Large intestine (tissue), 3 donors: ENCODE data around the gene SPNS2. TPM values are rescaled to one million over a fixed set of nuclear protein-coding genes. Genes with fewer than 3 reads are reported as not detected.

ENCODE experiments used
- DNase-seq, 2 donors: peaks; one replicate each; pipeline versions ENCODE4 v3.0.0 to v3.0.0-alpha.2; 2013
- H3K27ac ChIP-seq: one replicate; pipeline ENCODE4 v1.5.1; 2013; ENCODE audit warnings: low read length
- H3K27me3 ChIP-seq: 2 replicates; pipeline ENCODE4 v1.6.1; 2013; ENCODE audit warnings: low read length; ENCODE audit not compliant: control insufficient read depth, insufficient read depth
- H3K36me3 ChIP-seq: 2 replicates; pipeline ENCODE4 v1.6.1; 2013; ENCODE audit warnings: low read length; ENCODE audit not compliant: control insufficient read depth, insufficient read depth
- H3K4me1 ChIP-seq: one replicate; pipeline ENCODE4 v1.6.1; 2013; ENCODE audit warnings: low read length; ENCODE audit not compliant: control insufficient read depth, insufficient read depth
- H3K4me3 ChIP-seq: one replicate; pipeline ENCODE4 v1.5.1; 2013; ENCODE audit warnings: low read length
- H3K9me3 ChIP-seq: one replicate; pipeline ENCODE4 v1.6.1; 2013; ENCODE audit warnings: mild to moderate bottlenecking, low read depth, low read length, moderate library complexity; ENCODE audit not compliant: control insufficient read depth
- WGBS: methylation state at CpG from one replicate; pipeline ENCODE4 v1.1.5; 2013; ENCODE audit warnings: low lambda C conversion rate; ENCODE audit not compliant: insufficient coverage; 5-methylcytosine and 5-hydroxymethylcytosine counted together
- polyA plus RNA-seq: library from polyadenylated mRNA; unstranded; fragments of 120-200 nt; gene quantifications from one replicate; pipeline ENCODE4 v1.2.1, GENCODE V29; 2013

The SPNS2 gene
- polyA plus RNA-seq, 1 donor = 13.3 TPM

GRCh38 chr17:4520894-4521600 lies 22.4 kb downstream of the SPNS2 start:
- no peak for DNase-seq
- Histone ChIP-seq H3K27ac (no peak overlapping the region), H3K4me1 (no peaks in the 10 kb centered on the region), H3K4me3 (no peak overlapping the region), H3K27me3 (no peaks in the 10 kb centered on the region), H3K9me3 (no peaks in the 10 kb centered on the region), H3K36me3 (peaks cover 5% of the 10 kb centered on the region)
- 100% methylated on average over 1 of the region's 8 CpGs for WGBS

GRCh38 chr17:4522661-4523060 lies 24.0 kb downstream of the SPNS2 start:
- 53% methylated on average over 3 of the region's 6 CpGs for WGBS
- DNase-seq = no peak
- peaks cover 5% of the 10 kb centered on the region for H3K36me3 ChIP-seq
- H3K9me3 ChIP-seq = no peaks in the 10 kb centered on the region
- no peaks in the 10 kb centered on the region for H3K27me3 ChIP-seq
- no peak overlapping the region for H3K27ac ChIP-seq
- H3K4me1 ChIP-seq = no peaks in the 10 kb centered on the region
- no peak overlapping the region for H3K4me3 ChIP-seq

- no CpG with 5 or more reads among the region's 8 CpGs for WGBS
- no peaks in the 10 kb centered on the region for H3K9me3 ChIP-seq
- H3K4me3 ChIP-seq = no peak overlapping the region
- H3K27ac ChIP-seq = no peak overlapping the region
- peaks cover 5% of the 10 kb centered on the region for H3K36me3 ChIP-seq
- no peaks in the 10 kb centered on the region for H3K27me3 ChIP-seq
- DNase-seq = no peak
- no peaks in the 10 kb centered on the region for H3K4me1 ChIP-seq
These were observed 25.3 kb downstream of the SPNS2 start for GRCh38 chr17:4523946-4524345.

GRCh38 chr17:4525691-4526397 lies 27.2 kb downstream of the SPNS2 start:
- peaks cover 5% of the 10 kb centered on the region for H3K36me3 ChIP-seq
- no peaks in the 10 kb centered on the region for H3K9me3 ChIP-seq
- no peak for DNase-seq
- no peaks in the 10 kb centered on the region for H3K4me1 ChIP-seq
- no peak overlapping the region for H3K27ac ChIP-seq
- H3K4me3 ChIP-seq = no peak overlapping the region
- no peaks in the 10 kb centered on the region for H3K27me3 ChIP-seq
- WGBS = no CpG with 5 or more reads among the region's 11 CpGs

- H3K36me3 ChIP-seq = peaks cover 5% of the 10 kb centered on the region
- WGBS = 83% methylated on average over 1 of the region's 1 CpG
- H3K27ac ChIP-seq = no peak overlapping the region
- no peaks in the 10 kb centered on the region for H3K27me3 ChIP-seq
- H3K9me3 ChIP-seq = no peaks in the 10 kb centered on the region
- H3K4me1 ChIP-seq = no peaks in the 10 kb centered on the region
- H3K4me3 ChIP-seq = no peak overlapping the region
- DNase-seq = no peak
These were observed 28.5 kb downstream of the SPNS2 start for GRCh38 chr17:4527134-4527533.

GRCh38 chr17:4527566-4528125 lies 29.0 kb downstream of the SPNS2 start:
- WGBS = 68% methylated on average over 4 of the region's 12 CpGs
- no peak for DNase-seq
- no peak overlapping the region for H3K4me3 ChIP-seq
- H3K27ac ChIP-seq = no peak overlapping the region
- H3K4me1 ChIP-seq = no peaks in the 10 kb centered on the region
- peaks cover 7% of the 10 kb centered on the region for H3K36me3 ChIP-seq
- no peaks in the 10 kb centered on the region for H3K27me3 ChIP-seq
- no peaks in the 10 kb centered on the region for H3K9me3 ChIP-seq

- H3K27ac ChIP-seq = no peak overlapping the region
These were observed 31.0 kb downstream of the SPNS2 start for GRCh38 chr17:4529533-4530152.

GRCh38 chr17:4530799-4531730 lies 32.4 kb downstream of the SPNS2 start:
- peaks cover 10% of the 10 kb centered on the region for H3K4me1 ChIP-seq
- H3K27ac ChIP-seq = no peak overlapping the region
- H3K9me3 ChIP-seq = peaks cover 3% of the 10 kb centered on the region
- WGBS = no CpG with 5 or more reads among the region's 30 CpGs
- no peak overlapping the region for H3K4me3 ChIP-seq
- H3K36me3 ChIP-seq = peaks cover 6% of the 10 kb centered on the region
- H3K27me3 ChIP-seq = no peaks in the 10 kb centered on the region
- DNase-seq = no peak

More at GRCh38 chr17:4529533-4530152, 31.0 kb downstream of the SPNS2 start:
- Histone ChIP-seq H3K4me1 (peaks cover 7% of the 10 kb centered on the region), H3K27me3 (no peaks in the 10 kb centered on the region), H3K9me3 (no peaks in the 10 kb centered on the region), H3K4me3 (no peak overlapping the region), H3K36me3 (peaks cover 7% of the 10 kb centered on the region)
- DNase-seq = no peak
- 89% methylated on average over 3 of the region's 13 CpGs for WGBS

GRCh38 chr17:4531988-4532736 lies 33.5 kb downstream of the SPNS2 start:
- Histone ChIP-seq H3K36me3 (peaks cover 8% of the 10 kb centered on the region), H3K9me3 (peaks cover 3% of the 10 kb centered on the region), H3K27me3 (no peaks in the 10 kb centered on the region), H3K4me3 (no peak overlapping the region), H3K27ac (no peak overlapping the region), H3K4me1 (peaks cover 19% of the 10 kb centered on the region)
- no peak for DNase-seq
- WGBS = 100% methylated on average over 6 of the region's 17 CpGs
